ENCODE results near the gene ATP9B. TPM values are rescaled to one million over a fixed set of nuclear protein-coding genes. Genes with fewer than 3 reads are reported as not detected.

The ATP9B gene
- total and polyA plus RNA-seq, 7 donors, result 6.5 to 66.5 (median 28.1) TPM

GRCh38 chr18:79320216-79320850 lies 251.1 kb downstream of the ATP9B start:
- Histone ChIP-seq H3K4me3 (no peak overlapping the region), H3K27ac (no peak overlapping the region), H3K36me3 (peaks cover 0 to 21% (median 0%) of the 10 kb centered on the region in 4 donors), H3K4me1 (no peaks in the 10 kb centered on the region), H3K9me3 (peaks cover 0 to 6% (median 2%) of the 10 kb centered on the region in 4 donors), H3K27me3 (no peaks in the 10 kb centered on the region)
- 89 to 90% methylated on average over 15 of the region's 15 CpGs for WGBS, 2 donors
- TF ChIP-seq POLR2AphosphoS5 (IDR thresholded peaks at IDR 0.05) (no peak), EP300 (IDR thresholded peaks at IDR 0.05) (no peak), POLR2A (IDR thresholded peaks at IDR 0.05) (no peak), CTCF (IDR thresholded peaks at IDR 0.05) (no peak)
- intact Hi-C loops (cut with DNase I), result no loop called here
- no peak for DNase-seq

- Histone ChIP-seq H3K36me3 (peaks cover 0 to 14% (median 0%) of the 10 kb centered on the region in 4 donors), H3K27ac (no peak overlapping the region), H3K27me3 (no peaks in the 10 kb centered on the region), H3K4me3 (no peak overlapping the region), H3K4me1 (no peaks in the 10 kb centered on the region), H3K9me3 (no peaks in the 10 kb centered on the region)
- intact Hi-C loops (cut with DNase I), result no loop called here
- DNase-seq, result no peak
- no peak for TF ChIP-seq POLR2A (IDR thresholded peaks at IDR 0.05)
- no peak for TF ChIP-seq CTCF (IDR thresholded peaks at IDR 0.05)
- no peak for TF ChIP-seq EP300 (IDR thresholded peaks at IDR 0.05)
- TF ChIP-seq POLR2AphosphoS5 (IDR thresholded peaks at IDR 0.05), result no peak
- WGBS, 2 donors, result 68 to 80% methylated on average over 17 of the region's 17 CpGs
These were observed 252.6 kb downstream of the ATP9B start for GRCh38 chr18:79321625-79322405.

- H3K4me1 ChIP-seq, result no peaks in the 10 kb centered on the region
- intact Hi-C loops (cut with DNase I), result no loop called here
- DNase-seq, result no peak
These were observed 253.2 kb downstream of the ATP9B start for GRCh38 chr18:79322441-79322840.

GRCh38 chr18:79323471-79323870 lies 254.3 kb downstream of the ATP9B start:
- no peak overlapping the region for H3K27ac ChIP-seq
- H3K36me3 ChIP-seq, result peaks cover 0 to 14% (median 0%) of the 10 kb centered on the region in 4 donors
- no peaks in the 10 kb centered on the region for H3K9me3 ChIP-seq
- TF ChIP-seq POLR2A (IDR thresholded peaks at IDR 0.05), result no peak
- TF ChIP-seq POLR2AphosphoS5 (IDR thresholded peaks at IDR 0.05), result no peak
- no peaks in the 10 kb centered on the region for H3K4me1 ChIP-seq
- H3K27me3 ChIP-seq, result no peaks in the 10 kb centered on the region
- no peak overlapping the region for H3K4me3 ChIP-seq
- intact Hi-C loops (cut with DNase I), result no loop called here
- 93 to 94% methylated on average over 9 of the region's 9 CpGs for WGBS, 2 donors
- DNase-seq, result no peak

More at GRCh38 chr18:79322441-79322840, 253.2 kb downstream of the ATP9B start:
- no peaks in the 10 kb centered on the region for H3K27me3 ChIP-seq
- 87 to 91% methylated on average over 3 of the region's 3 CpGs for WGBS, 2 donors
- no peak overlapping the region for H3K27ac ChIP-seq
- H3K36me3 ChIP-seq, result peaks cover 0 to 14% (median 0%) of the 10 kb centered on the region in 4 donors
- no peaks in the 10 kb centered on the region for H3K9me3 ChIP-seq
- H3K4me3 ChIP-seq, result no peak overlapping the region
- TF ChIP-seq POLR2A (IDR thresholded peaks at IDR 0.05) (no peak), CTCF (IDR thresholded peaks at IDR 0.05) (no peak), POLR2AphosphoS5 (IDR thresholded peaks at IDR 0.05) (no peak), EP300 (IDR thresholded peaks at IDR 0.05) (no peak)

GRCh38 chr18:79326413-79327198 lies 257.4 kb downstream of the ATP9B start:
- DNase-seq, result no peak
- Histone ChIP-seq H3K4me3 (no peak overlapping the region), H3K27me3 (no peaks in the 10 kb centered on the region), H3K4me1 (no peaks in the 10 kb centered on the region), H3K9me3 (no peaks in the 10 kb centered on the region), H3K36me3 (peaks cover 0 to 43% (median 2%) of the 10 kb centered on the region in 4 donors), H3K27ac (no peak overlapping the region)
- 86 to 96% methylated on average over 8 of the region's 8 CpGs for WGBS, 2 donors
- TF ChIP-seq POLR2AphosphoS5 (IDR thresholded peaks at IDR 0.05) (no peak), EP300 (IDR thresholded peaks at IDR 0.05) (no peak), CTCF (IDR thresholded peaks at IDR 0.05) (no peak), POLR2A (IDR thresholded peaks at IDR 0.05) (no peak)
- intact Hi-C loops (cut with DNase I), result no loop called here

Measured in sigmoid colon (tissue), 7 donors.